Stimulated activated CD8-positive, alpha-beta memory T cell treated with anti-CD3 and anti-CD28 coated beads, Interleukin-4, amount 100 ng/mL, for 48 hours (primary cell): ENCODE measurements around the gene TLE3.

Source experiments
- DNase-seq: peaks from one replicate; pipeline ENCODE4 v3.0.0-alpha.2; 2020

The TLE3 gene

GRCh38 chr15:70046679-70047369 lies 50.9 kb downstream of the TLE3 start:
- no peak for DNase-seq

GRCh38 chr15:70045045-70045444 lies 52.7 kb downstream of the TLE3 start:
- DNase-seq: no peak

- no peak for DNase-seq
Observed at GRCh38 chr15:70044168-70044567, 53.5 kb downstream of the TLE3 start.

- no peak for DNase-seq
Observed at GRCh38 chr15:70043590-70043989, 54.1 kb downstream of the TLE3 start.

DNA sequence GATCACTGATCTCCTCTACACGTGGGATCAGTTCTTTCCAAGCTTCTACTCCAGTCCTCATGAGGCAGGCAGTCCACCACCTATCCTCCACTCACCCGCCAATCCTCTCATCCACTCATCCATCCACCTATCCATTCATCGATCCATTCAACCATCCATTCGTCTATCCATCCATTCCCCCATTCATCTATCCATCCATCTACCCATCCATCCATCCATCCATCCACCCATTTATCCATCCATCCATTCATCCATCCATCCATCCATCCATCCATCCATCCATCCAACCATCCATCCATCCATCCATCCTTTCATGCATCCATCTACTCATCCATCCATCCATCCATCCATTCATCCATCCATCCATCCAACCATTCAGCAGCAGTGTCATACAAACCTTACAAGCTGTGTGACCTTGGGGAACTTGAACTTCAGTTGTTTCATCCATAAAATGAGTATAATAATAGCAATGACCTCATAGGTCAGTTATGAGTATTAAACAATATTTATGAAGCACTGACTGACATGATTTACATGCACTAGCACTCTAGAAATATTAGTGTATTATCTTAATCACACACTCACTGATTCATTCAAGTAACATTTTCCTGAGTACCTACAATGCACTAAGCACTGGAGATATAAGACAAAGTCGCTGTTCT lies 55.0 kb downstream of the TLE3 start:
- DNase-seq: no peak

DNA sequence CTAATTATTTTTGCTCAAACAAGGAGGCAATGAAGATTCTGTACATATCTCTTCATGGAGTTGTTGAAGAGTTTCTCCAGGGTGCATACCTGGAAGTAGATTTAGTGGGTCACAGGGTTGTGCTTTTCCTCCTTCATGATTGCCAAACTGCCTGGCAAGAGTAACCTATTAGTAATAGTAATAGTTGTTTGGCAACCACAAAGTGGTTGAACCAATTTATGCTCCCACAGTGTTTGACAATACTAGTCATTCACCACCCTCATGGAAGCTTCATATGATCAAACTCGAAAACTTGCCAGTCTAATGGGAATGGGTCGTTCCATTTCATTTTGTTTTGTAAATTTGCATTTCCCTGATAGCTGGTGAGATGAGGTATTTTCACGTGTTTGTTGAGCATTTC lies 57.8 kb downstream of the TLE3 start:
- DNase-seq: no peak

DNA sequence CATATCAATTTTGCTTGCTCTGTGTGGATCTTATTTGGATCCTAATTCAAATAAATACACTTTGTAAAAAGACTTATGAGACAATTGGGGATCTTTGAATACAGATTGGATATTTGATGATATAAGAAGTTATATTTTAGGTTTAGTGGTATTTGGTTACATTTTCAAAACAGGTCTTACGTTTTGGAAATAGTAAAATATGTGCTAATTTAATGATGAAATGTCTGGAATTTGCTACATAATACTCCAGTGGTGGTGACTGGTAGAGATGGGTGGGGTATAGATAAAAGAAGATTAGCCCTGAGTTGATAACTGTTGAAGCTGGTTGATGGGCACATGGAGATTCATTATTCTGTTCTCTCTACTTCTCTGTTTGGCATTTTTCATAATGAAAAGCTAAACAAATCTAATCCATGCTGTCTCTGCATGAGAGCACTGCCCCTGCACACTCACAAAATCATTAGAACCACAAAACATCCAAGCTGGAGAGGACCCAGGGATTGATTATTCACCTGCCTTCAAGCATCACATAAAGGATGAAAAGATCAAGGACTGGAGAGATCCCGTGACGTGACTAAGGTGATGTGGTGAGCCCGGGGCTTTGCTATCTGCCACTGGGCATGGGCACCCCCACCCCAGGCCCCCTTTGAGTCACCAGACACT lies 58.9 kb downstream of the TLE3 start:
- DNase-seq: no peak

GRCh38 chr15:70037292-70037640 lies 60.5 kb downstream of the TLE3 start:
- no peak for DNase-seq

GRCh38 chr15:70036585-70037291 lies 61.0 kb downstream of the TLE3 start:
- no peak for DNase-seq

- DNase-seq: no peak
Observed at GRCh38 chr15:70035719-70036077, 62.0 kb downstream of the TLE3 start.

DNA sequence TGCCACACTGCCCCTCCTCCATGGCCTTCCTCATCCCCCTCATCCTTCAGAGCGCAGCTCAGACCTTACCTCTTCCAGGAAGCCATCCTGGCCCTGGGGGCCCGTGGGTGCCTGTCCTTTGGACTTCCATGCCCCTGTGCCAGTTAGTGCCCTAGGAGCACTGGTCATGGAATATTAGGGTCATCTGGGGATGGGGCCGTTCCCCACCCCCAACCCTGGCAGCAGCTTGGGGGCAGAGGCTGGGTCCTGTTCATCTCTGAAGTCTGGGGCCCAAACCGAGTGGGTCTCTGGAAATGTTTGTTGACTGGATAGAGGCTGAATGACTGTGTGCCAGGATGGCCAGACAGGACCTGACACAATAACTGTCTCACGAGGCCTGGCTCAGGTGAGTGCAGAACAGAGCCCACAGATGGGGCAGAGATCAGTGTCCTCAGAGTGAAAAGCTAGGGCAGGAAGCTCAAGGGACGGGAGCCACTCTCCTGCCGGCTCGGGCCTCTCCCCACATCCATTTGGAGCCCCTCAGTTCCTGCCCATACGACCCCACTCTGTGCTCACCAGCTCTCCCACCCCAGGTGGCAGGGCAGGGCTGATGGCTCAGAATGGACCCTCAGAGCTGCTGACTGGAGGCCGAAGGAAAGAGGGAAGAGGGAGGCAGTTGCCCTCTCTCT lies 62.5 kb downstream of the TLE3 start:
- no peak for DNase-seq

DNA sequence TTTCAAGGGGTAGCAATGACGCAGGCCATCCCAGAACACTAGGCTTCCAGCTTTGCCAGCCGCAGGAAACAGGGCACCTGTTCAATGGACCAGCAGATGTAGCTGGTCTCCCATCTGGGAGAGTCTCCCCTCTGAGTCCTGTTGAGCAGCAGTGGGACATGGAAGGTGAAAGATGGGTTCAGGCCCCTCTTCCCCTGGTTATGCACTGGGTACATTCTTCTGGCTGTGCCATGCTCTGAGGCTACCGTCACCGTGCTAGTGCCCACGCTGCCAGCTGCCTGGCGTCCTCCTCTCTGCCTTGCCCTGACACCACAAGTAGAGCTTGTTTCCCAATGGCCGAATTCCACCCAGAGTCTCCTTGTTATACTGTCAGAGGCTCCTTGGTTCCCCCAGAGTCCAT lies 63.1 kb downstream of the TLE3 start:
- DNase-seq: no peak

GRCh38 chr15:70034141-70034540 lies 63.6 kb downstream of the TLE3 start:
- no peak for DNase-seq

- DNase-seq: no peak
Observed at GRCh38 chr15:70033529-70034140, 64.1 kb downstream of the TLE3 start.

DNA sequence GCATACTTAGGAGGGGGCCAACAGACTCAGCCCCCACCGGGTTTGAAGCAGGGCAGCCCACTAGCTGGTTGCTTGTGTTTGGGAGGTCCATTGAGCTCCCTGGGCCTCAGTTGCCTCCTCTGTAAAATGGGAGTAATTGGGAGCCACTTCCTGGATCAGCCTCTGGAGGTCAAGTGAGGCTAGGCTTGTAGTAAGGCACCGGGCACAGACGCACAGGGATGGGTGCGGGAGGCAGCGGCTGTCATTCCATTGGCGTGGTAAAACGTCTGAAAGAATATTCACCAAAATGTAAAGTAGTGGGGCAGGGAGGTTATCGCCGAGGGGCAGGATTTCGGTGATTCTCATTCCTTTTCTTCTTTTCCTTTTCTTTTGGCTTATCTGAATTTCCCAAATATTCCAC lies 64.6 kb downstream of the TLE3 start:
- no peak for DNase-seq

DNA sequence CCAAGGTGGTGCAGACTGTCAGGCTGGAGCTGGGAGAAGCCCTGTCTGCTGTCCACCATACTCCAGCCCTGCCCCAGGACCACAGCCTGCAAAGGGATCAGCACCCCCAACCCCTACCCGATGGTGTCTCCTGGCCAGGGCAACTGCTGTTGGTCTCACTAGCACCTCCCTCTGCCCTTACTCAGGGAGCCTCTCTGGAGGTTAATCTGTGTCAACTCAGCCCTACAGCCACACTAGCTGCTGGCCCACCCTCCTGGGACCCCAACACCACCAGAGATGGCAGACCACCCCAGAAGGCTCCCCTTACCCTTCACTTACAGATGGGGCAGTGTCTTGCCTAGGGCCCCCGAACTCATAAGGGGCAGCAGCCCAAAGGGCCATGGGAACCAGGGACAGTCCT lies 65.2 kb downstream of the TLE3 start:
- DNase-seq: no peak

- DNase-seq: no peak
Observed at GRCh38 chr15:70031713-70032112, 66.0 kb downstream of the TLE3 start.

DNA sequence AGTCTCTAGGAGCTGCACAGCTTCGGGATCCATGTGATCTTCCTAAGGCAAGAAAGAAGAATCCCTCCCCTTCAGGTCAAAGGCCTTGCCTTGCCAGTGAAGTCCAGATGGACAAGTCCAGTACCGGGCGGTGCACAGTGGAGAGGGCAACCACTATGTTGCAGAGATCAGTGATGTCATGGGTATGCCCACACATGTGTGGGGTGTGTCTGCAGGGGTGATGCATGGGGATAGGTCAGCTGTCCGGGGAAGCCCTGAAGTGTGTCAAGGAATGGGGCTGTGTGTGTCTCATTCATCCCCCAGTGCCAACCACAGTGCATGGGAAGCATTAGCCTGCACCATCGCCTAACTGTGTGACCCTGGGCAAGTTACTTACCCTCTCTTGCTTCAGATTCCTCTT lies 66.5 kb downstream of the TLE3 start:
- DNase-seq: no peak

DNA sequence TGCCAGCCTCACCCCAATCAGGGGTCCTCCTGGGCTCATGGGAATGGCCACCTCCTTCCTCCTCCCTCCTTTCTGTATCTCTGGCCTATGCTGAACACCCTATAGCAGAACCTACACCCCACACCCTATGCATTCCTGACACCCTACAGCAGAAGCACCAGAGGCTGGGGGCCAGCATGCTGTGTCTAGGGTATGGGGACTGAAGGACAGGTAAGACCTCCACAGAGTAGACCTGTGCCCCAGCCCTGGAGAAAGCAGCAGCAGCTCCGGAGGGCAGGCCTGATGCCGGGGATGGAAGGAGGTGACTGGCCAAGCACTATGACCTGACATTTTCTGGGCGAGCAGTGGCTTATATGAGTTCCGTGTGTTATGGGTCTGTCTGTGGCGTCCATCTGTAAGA lies 66.9 kb downstream of the TLE3 start:
- DNase-seq: no peak

GRCh38 chr15:70029297-70029701 lies 68.4 kb downstream of the TLE3 start:
- no peak for DNase-seq

DNA sequence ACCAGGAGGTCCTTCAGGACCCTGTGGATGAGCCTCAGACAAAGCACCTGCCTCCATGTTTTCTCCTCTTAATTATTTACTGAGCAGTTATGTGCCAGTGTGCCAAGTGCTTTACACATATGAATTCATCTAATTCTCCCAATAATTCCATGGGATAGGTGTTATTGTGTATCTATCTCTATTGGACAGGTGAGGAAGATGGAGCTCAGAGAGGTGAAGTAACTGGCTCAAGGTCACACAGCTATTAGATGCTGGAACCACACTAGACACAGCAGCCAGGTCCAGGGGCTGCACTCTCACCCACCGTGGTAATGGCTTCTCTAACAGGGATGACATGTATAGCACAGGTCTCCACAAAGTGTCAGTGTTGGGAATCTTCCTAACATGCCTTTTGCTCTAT lies 70.2 kb downstream of the TLE3 start:
- DNase-seq: no peak

GRCh38 chr15:70026991-70027390 lies 70.7 kb downstream of the TLE3 start:
- DNase-seq: no peak
